Smooth muscle cell (in vitro differentiated cells): Measurements from ENCODE around the gene SUV39H1. TPM values are rescaled to one million over a fixed set of nuclear protein-coding genes. Genes with fewer than 3 reads are reported as not detected.

Experiments
- DNase-seq: peaks from one replicate; lab custom pipeline; 2025; ENCODE audit not compliant: unreplicated experiment; lab: John Stamatoyannopoulos, UW
- H2AFZ ChIP-seq: fragments of 200-600 bp; sonication (generic); 2 replicates; pipeline ENCODE4 v1.6.0; 2016; ENCODE audit warnings: antibody characterized with exemption, low read depth, mild to moderate bottlenecking
- H3F3A ChIP-seq: fragments of 200-600 bp; sonication (generic); 2 replicates; pipeline ENCODE4 v1.6.0; 2017; ENCODE audit warnings: antibody characterized with exemption, low read depth
- H3K27ac ChIP-seq: fragments of 200-600 bp; sonication (generic); 2 replicates; pipeline ENCODE4 v1.5.1; 2016; ENCODE audit warnings: low read depth, mild to moderate bottlenecking
- H3K27me3 ChIP-seq: fragments of 200-600 bp; sonication (generic); 2 replicates; pipeline ENCODE4 v1.6.1; 2016; ENCODE audit warnings: low read depth, mild to moderate bottlenecking
- H3K36me3 ChIP-seq: fragments of 200-600 bp; sonication (generic); 2 replicates; pipeline ENCODE4 v1.5.1; 2016; ENCODE audit warnings: low read depth
- H3K4me1 ChIP-seq: fragments of 200-600 bp; sonication (generic); 2 replicates; pipeline ENCODE4 v1.5.1; 2016; ENCODE audit warnings: low read depth
- H3K4me2 ChIP-seq: fragments of 200-600 bp; sonication (generic); 2 replicates; pipeline ENCODE4 v1.6.0; 2016; ENCODE audit warnings: mild to moderate bottlenecking
- H3K4me3 ChIP-seq: fragments of 200-600 bp; sonication (generic); 2 replicates; pipeline ENCODE4 v1.5.1; 2016; ENCODE audit warnings: mild to moderate bottlenecking
- H3K79me2 ChIP-seq: fragments of 200-600 bp; sonication (generic); 2 replicates; pipeline ENCODE4 v1.6.0; 2016; ENCODE audit warnings: low read depth, mild to moderate bottlenecking
- H3K9ac ChIP-seq: fragments of 200-600 bp; sonication (generic); 2 replicates; pipeline ENCODE4 v1.6.0; 2016; ENCODE audit warnings: low read depth
- H3K9me3 ChIP-seq: fragments of 200-600 bp; sonication (generic); replicated peaks from 2 replicates; pipeline ENCODE4 v1.5.1; 2016; ENCODE audit warnings: low read depth
- H4K20me1 ChIP-seq: fragments of 200-600 bp; sonication (generic); 2 replicates; pipeline ENCODE4 v1.6.0; 2016; ENCODE audit warnings: low read depth
- CTCF ChIP-seq: fragments of 200-600 bp; sonication (generic); IDR thresholded peaks from 2 replicates; pipeline ENCODE4 v1.5.1; 2017; ENCODE audit warnings: borderline replicate concordance, mild to moderate bottlenecking, antibody characterized with exemption; ENCODE audit not compliant: insufficient read depth, poor library complexity, severe bottlenecking
- WGBS: methylation state at CpG from one replicate; pipeline ENCODE4 v1.1.7; 2016; ENCODE audit warnings: low lambda C conversion rate; 5-methylcytosine and 5-hydroxymethylcytosine counted together
- polyA plus RNA-seq: library from polyadenylated mRNA; unstranded; fragments of >200 nt; fragmentation: Nextera tagmentation; extraction: Ambion mirVana; gene quantifications from 2 replicates; pipeline ENCODE4 v1.2.1, GENCODE V29; 2016
- total RNA-seq: library from RNA; depleted of rRNA; stranded (reverse); fragments of >200 nt; gene quantifications from 2 replicates; pipeline ENCODE4 v1.2.3, GENCODE V29; 2014

The SUV39H1 gene
- total and polyA plus RNA-seq, 2 experiments from 2014 or later = 2.7 to 7.7 TPM

GRCh38 chrX:48719958-48720357 is 23.4 kb downstream of the SUV39H1 start:
- no peaks in the 10 kb centered on the region for H3K79me2 ChIP-seq
- H3K27me3 ChIP-seq = no peaks in the 10 kb centered on the region
- H3K36me3 ChIP-seq = no peaks in the 10 kb centered on the region
- no peak for DNase-seq
- H3K27ac ChIP-seq = no peak overlapping the region
- no peaks in the 10 kb centered on the region for H3K4me1 ChIP-seq
- TF ChIP-seq CTCF = no peak
- H3K9ac ChIP-seq = no peak overlapping the region
- H3K9me3 ChIP-seq = no peaks in the 10 kb centered on the region
- H3F3A ChIP-seq = no peaks in the 10 kb centered on the region
- WGBS = 57% methylated on average over 2 of the region's 2 CpGs
- H3K4me3 ChIP-seq = no peak overlapping the region
- no peaks in the 10 kb centered on the region for H4K20me1 ChIP-seq
- H2AFZ ChIP-seq = no peak overlapping the region
- no peak overlapping the region for H3K4me2 ChIP-seq

GRCh38 chrX:48720577-48721250 is 24.2 kb downstream of the SUV39H1 start:
- DNase-seq = no peak
- no peaks in the 10 kb centered on the region for H3K79me2 ChIP-seq
- no peaks in the 10 kb centered on the region for H3K9me3 ChIP-seq
- no peak overlapping the region for H3K4me3 ChIP-seq
- no peak overlapping the region for H3K9ac ChIP-seq
- no peak overlapping the region for H3K27ac ChIP-seq
- no peak overlapping the region for H2AFZ ChIP-seq
- no peaks in the 10 kb centered on the region for H4K20me1 ChIP-seq
- no peaks in the 10 kb centered on the region for H3K36me3 ChIP-seq
- H3K27me3 ChIP-seq = no peaks in the 10 kb centered on the region
- H3K4me1 ChIP-seq = no peaks in the 10 kb centered on the region
- 72% methylated on average over 4 of the region's 4 CpGs for WGBS
- H3F3A ChIP-seq = no peaks in the 10 kb centered on the region
- H3K4me2 ChIP-seq = no peak overlapping the region
- no peak for TF ChIP-seq CTCF

- Histone ChIP-seq H3F3A (no peaks in the 10 kb centered on the region), H3K9me3 (no peaks in the 10 kb centered on the region), H3K36me3 (no peaks in the 10 kb centered on the region), H4K20me1 (no peaks in the 10 kb centered on the region), H3K4me1 (no peaks in the 10 kb centered on the region), H3K27ac (no peak overlapping the region), H3K9ac (no peak overlapping the region), H3K79me2 (no peaks in the 10 kb centered on the region), H3K27me3 (no peaks in the 10 kb centered on the region), H3K4me2 (no peak overlapping the region), H2AFZ (no peak overlapping the region), H3K4me3 (no peak overlapping the region)
- no peak for DNase-seq
- no peak for TF ChIP-seq CTCF
These were observed 25.4 kb downstream of the SUV39H1 start for GRCh38 chrX:48721916-48722315.

- H3K4me1 ChIP-seq = no peaks in the 10 kb centered on the region
- H3K27me3 ChIP-seq = no peaks in the 10 kb centered on the region
- no peak overlapping the region for H3K4me2 ChIP-seq
- no peaks in the 10 kb centered on the region for H3K9me3 ChIP-seq
- no peak for TF ChIP-seq CTCF
- no peak overlapping the region for H3K4me3 ChIP-seq
- H3K36me3 ChIP-seq = no peaks in the 10 kb centered on the region
- no peaks in the 10 kb centered on the region for H3F3A ChIP-seq
- no peaks in the 10 kb centered on the region for H4K20me1 ChIP-seq
- WGBS = 91% methylated on average over 2 of the region's 2 CpGs
- no peak for DNase-seq
- no peaks in the 10 kb centered on the region for H3K79me2 ChIP-seq
- no peak overlapping the region for H2AFZ ChIP-seq
- H3K9ac ChIP-seq = no peak overlapping the region
- H3K27ac ChIP-seq = no peak overlapping the region
These were observed 30.1 kb downstream of the SUV39H1 start for GRCh38 chrX:48726596-48726995.
